Activated CD8-positive, alpha-beta T cell treated with anti-CD3 and anti-CD28 coated beads, Interleukin-2, amount 10 ng/mL, durations not matched to agents 7 days and 5 days (primary cell): ENCODE measurements around the gene TRIM37. TPM values are rescaled to one million over a fixed set of nuclear protein-coding genes. Genes with fewer than 3 reads are reported as not detected.
"Not testable (repeated sequence)": the region's sequence is repeated elsewhere in the genome, so short reads cannot be mapped to it uniquely, and the experiment has no call there.

ENCODE experiments used
- ATAC-seq: fragments of 150-1000 bp; cut with Tn5 transposase; one replicate; pipeline ENCODE4 v1.10.0; 2021; ENCODE audit warnings: moderate library complexity
- CTCF ChIA-PET: fragments of 350-600 bp; sonication (Branson Sonifier 250); formaldehyde crosslinking; loops from one replicate; lab custom pipeline; 2021; ENCODE audit warnings: antibody characterized with exemption; lab: Charles Lee
- POLR2A ChIA-PET: fragments of 350-600 bp; sonication (Branson Sonifier 250); formaldehyde crosslinking; loops from one replicate; lab custom pipeline; 2021; ENCODE audit warnings: antibody characterized with exemption; lab: Charles Lee
- DNase-seq: peaks from one replicate; pipeline ENCODE4 v3.0.0-alpha.2; 2020
- H3K27ac Mint-ChIP-seq: one replicate; pipeline ENCODE4 v1.8.0; 2021; ENCODE audit warnings: mild to moderate bottlenecking, mixed read lengths
- H3K27me3 Mint-ChIP-seq: one replicate; pipeline ENCODE4 v1.8.0; 2021; ENCODE audit warnings: low read depth, mixed read lengths
- H3K36me3 Mint-ChIP-seq: one replicate; pipeline ENCODE4 v1.8.0; 2021; ENCODE audit warnings: low read depth, mixed read lengths
- H3K4me1 Mint-ChIP-seq: one replicate; pipeline ENCODE4 v1.8.0; 2021; ENCODE audit warnings: low read depth, mixed read lengths
- H3K4me3 Mint-ChIP-seq: one replicate; pipeline ENCODE4 v1.8.0; 2021; ENCODE audit warnings: mild to moderate bottlenecking, mixed read lengths
- H3K9me3 Mint-ChIP-seq: one replicate; pipeline ENCODE4 v1.8.0; 2022; ENCODE audit warnings: mixed read lengths; ENCODE audit not compliant: insufficient read depth
- total RNA-seq, 2 experiments: library from RNA; stranded (reverse); gene quantifications; one replicate each; pipeline ENCODE4 v1.2.3, GENCODE V29; 2021

The TRIM37 gene
- total RNA-seq, 2 experiments from 2014 or later, result 25.4 to 28.8 TPM

GRCh38 chr17:59110973-59111372, 4.3 kb upstream of the TRIM37 start:
- Mint-ChIP-seq H3K4me3 (no peak overlapping the region), H3K27ac (no peak overlapping the region), H3K27me3 (no peaks in the 10 kb centered on the region), H3K4me1 (peaks cover 34% of the 10 kb centered on the region), H3K9me3 (no peaks in the 10 kb centered on the region), H3K36me3 (peaks cover 43% of the 10 kb centered on the region)
- ChIA-PET CTCF (interaction anchor here (0.9 kb wide), 1 partner anchor 109 kb away, joined by 3 read pairs; the partner anchor contains the start of gene GDPD1), POLR2A (no interaction called here)
- no peak for ATAC-seq
- DNase-seq, result no peak

DNA sequence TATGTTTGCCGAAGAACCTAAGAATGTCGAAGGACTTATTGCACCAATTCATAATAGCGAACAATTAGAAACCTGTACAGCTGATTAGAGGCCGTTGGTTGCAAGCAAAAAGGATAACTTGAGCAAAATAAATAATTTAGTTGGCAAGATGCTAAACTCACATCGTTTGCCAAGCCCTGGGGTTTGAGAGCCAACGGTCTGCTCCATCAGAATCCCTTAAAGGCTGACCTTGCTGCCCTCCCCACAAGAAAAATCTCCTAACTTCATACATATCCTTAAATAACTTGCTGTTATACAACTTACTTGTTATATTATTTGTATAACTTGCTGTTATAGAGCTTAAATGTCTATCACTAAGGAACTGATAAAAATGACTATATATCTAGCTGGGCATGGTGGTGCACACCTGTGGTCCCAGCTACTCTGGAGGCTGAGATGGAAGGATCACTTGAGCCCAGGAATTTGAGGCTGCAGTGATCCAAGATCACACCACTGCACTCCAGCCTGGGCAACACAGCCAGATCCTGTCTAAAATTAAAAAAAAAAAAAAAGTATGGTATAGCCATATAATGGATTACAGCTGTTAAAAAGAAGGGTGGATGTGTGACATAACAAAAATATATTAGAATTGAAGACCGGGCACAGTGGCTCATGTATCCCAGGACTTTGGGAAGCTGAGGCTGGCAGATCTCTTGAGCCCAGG, 1.9 kb upstream of the TRIM37 start:
- Mint-ChIP-seq H3K27ac (no peak overlapping the region), H3K4me3 (peak overlapping the region; percentile 97), H3K4me1 (peaks cover 52% of the 10 kb centered on the region), H3K9me3 (no peaks in the 10 kb centered on the region), H3K27me3 (no peaks in the 10 kb centered on the region), H3K36me3 (peaks cover 36% of the 10 kb centered on the region)
- DNase-seq (no peak), ATAC-seq (no peak)
- POLR2A ChIA-PET, result interaction anchor here (2.8 to 3.3 kb wide), 2 partner anchors 47 to 477 kb away, joined by 15 to 48 read pairs; partner anchors contain the start of genes PRR11 and SKA2
- CTCF ChIA-PET, result interaction anchor here (1.0 to 1.3 kb wide), 3 partner anchors 13 to 76 kb away, joined by 3 to 5 read pairs (median 4); partner anchors contain the start of gene SKA2

DNA sequence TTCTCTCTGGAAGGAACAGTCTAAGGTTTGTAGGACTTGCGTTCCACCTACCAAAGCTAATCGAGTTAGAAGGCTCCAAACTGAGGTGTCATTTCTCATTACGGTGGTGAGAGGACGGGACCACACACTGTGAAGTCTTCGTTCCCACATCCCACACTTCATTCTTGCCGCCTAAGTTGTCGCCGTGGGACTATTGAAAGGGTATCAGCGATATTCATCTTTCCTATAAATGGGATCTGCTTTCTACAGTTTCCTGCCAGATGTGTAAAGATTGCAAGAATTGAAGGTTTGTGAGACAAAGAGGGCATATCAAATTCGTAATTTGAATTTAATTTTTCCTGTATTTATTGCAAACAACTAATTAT, 608 bp upstream of the TRIM37 start:
- DNase-seq, result no peak
- no peak for ATAC-seq
- Mint-ChIP-seq H3K27me3 (no peaks in the 10 kb centered on the region), H3K9me3 (no peaks in the 10 kb centered on the region), H3K4me3 (peak overlapping the region; percentile 97), H3K4me1 (peaks cover 52% of the 10 kb centered on the region), H3K27ac (peak overlapping the region; percentile 95), H3K36me3 (peaks cover 41% of the 10 kb centered on the region)
- ChIA-PET POLR2A (interaction anchor here (0.9 to 3.3 kb wide), 8 partner anchors 11 to 1119 kb away, joined by 3 to 48 read pairs (median 6); partner anchors contain the start of genes PRR11, RAD51C, SKA2 and VEZF1), CTCF (interaction anchor here (0.7 to 1.5 kb wide), 4 partner anchors 17 to 414 kb away, joined by 3 to 5 read pairs (median 4); no protein-coding TSS in a partner anchor)

GRCh38 chr17:59105852-59106462, 723 bp downstream of the TRIM37 start:
- Mint-ChIP-seq H3K4me3 (peak overlapping the region; percentile 97), H3K27me3 (no peaks in the 10 kb centered on the region), H3K36me3 (peaks cover 34% of the 10 kb centered on the region), H3K27ac (peak overlapping the region; percentile 95), H3K4me1 (peaks cover 48% of the 10 kb centered on the region), H3K9me3 (no peaks in the 10 kb centered on the region)
- ChIA-PET CTCF (interaction anchor here (1.5 kb wide), 2 partner anchors 44 to 46 kb away, joined by 4 to 5 read pairs; no protein-coding TSS in a partner anchor), POLR2A (interaction anchor here (0.6 to 3.3 kb wide), 8 partner anchors 8 to 1117 kb away, joined by 3 to 48 read pairs (median 4); partner anchors contain the start of genes PRR11, SKA2 and VEZF1)
- ATAC-seq (peak; percentile 47), DNase-seq (peak; percentile 80)

DNA sequence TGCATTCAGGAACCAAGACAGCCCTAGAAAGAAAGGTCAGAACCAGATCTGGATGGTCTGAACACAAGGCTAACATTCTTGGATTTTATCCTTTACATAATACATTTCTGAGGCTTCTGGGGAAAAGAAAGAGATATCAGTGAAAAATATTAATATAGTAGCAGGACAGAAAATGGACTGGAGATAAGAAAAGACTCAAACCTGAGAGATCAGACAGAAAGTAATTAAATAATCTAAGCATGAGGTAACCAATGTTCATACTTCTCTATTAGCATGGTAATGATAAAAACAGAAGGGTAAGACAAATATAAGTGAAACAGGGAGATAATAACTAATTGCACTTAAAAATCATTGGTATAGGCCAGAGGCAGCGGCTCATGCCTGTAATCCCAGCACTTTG, 5.5 kb downstream of the TRIM37 start:
- POLR2A ChIA-PET, result no interaction called here
- peaks cover 41% of the 10 kb centered on the region for H3K36me3 Mint-ChIP-seq
- H3K4me3 Mint-ChIP-seq, result no peak overlapping the region
- no peak for DNase-seq
- no peak overlapping the region for H3K27ac Mint-ChIP-seq
- CTCF ChIA-PET, result no interaction called here
- peaks cover 30% of the 10 kb centered on the region for H3K4me1 Mint-ChIP-seq
- no peak for ATAC-seq
- H3K27me3 Mint-ChIP-seq, result no peaks in the 10 kb centered on the region
- no peaks in the 10 kb centered on the region for H3K9me3 Mint-ChIP-seq

DNA sequence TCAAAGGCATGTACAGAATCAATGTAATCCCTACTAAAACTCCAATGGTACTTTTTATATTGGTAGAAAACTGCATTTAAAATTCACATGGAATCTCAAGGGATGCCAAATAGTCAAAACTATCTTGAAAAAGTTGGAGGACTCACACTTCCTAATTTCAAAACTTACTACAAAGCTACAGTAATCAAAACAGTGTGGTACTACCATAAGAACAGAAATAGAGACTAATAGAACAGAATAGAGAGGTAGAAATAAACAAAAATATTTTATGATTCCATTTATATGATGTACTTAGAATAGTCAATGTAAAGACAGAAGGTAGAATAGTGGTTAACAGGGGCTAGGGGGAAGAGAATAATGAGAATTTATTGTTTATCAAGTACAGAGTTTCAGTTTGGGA, 8.8 kb downstream of the TRIM37 start:
- ChIA-PET CTCF (no interaction called here), POLR2A (interaction anchor here (1.0 kb wide), 1 partner anchor 8 kb away, joined by 3 read pairs; the partner anchor contains the start of gene TRIM37)
- no peaks in the 10 kb centered on the region for H3K27me3 Mint-ChIP-seq
- H3K9me3 Mint-ChIP-seq, result no peaks in the 10 kb centered on the region
- H3K4me1 Mint-ChIP-seq, result peaks cover 11% of the 10 kb centered on the region
- H3K4me3 Mint-ChIP-seq, result no peak overlapping the region
- DNase-seq (no peak), ATAC-seq (no peak)
- H3K27ac Mint-ChIP-seq, result no peak overlapping the region
- H3K36me3 Mint-ChIP-seq, result peaks cover 36% of the 10 kb centered on the region

- DNase-seq, result no peak
- Mint-ChIP-seq H3K36me3 (peaks cover 28% of the 10 kb centered on the region), H3K27me3 (no peaks in the 10 kb centered on the region), H3K27ac (no peak overlapping the region), H3K9me3 (no peaks in the 10 kb centered on the region), H3K4me3 (no peak overlapping the region), H3K4me1 (peaks cover 9% of the 10 kb centered on the region)
- CTCF ChIA-PET, result interaction anchor here (0.8 to 1.1 kb wide), 3 partner anchors 13 to 845 kb away, joined by 3 to 4 read pairs (median 4); no protein-coding TSS in a partner anchor
- ATAC-seq, result no peak
- POLR2A ChIA-PET, result interaction anchor here (1.0 to 1.1 kb wide), 2 partner anchors 12 to 463 kb away, joined by 4 to 6 read pairs; partner anchors contain the start of gene TRIM37
These were observed 11.7 kb downstream of the TRIM37 start for GRCh38 chr17:59094861-59095530.

DNA sequence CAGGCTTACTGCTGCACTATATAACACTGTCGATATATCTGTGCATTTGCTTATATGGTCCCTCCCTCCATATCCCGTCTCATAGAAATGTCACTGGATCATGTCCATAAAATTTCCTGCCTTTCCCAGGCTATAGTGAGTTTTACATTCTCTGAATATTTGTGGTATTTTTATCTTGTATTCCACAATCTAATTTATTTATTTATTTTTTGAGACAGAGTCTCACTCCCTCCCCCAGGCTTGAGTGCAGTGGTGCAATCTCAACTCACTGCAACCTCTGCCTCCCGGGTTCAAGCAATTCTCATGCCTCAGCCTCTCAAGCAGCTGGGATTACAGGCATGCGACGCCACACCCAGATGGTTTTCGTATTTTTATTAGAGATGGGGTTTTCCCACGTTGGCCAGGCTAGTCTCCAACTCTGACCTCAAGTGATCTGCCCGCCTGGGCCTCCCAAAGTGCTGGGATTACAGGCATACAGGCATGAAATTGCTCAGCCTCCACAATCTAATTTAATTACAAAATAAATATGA, 12.9 kb downstream of the TRIM37 start:
- Mint-ChIP-seq H3K4me3 (no peak overlapping the region), H3K36me3 (peaks cover 27% of the 10 kb centered on the region), H3K9me3 (no peaks in the 10 kb centered on the region), H3K27me3 (no peaks in the 10 kb centered on the region), H3K27ac (no peak overlapping the region), H3K4me1 (peaks cover 9% of the 10 kb centered on the region)
- DNase-seq (no peak), ATAC-seq (no peak)
- CTCF ChIA-PET, result no interaction called here
- POLR2A ChIA-PET, result no interaction called here

- peaks cover 27% of the 10 kb centered on the region for H3K36me3 Mint-ChIP-seq
- ChIA-PET POLR2A (interaction anchor here (1.7 kb wide), 1 partner anchor 14 kb away, joined by 3 read pairs; the partner anchor contains the start of gene TRIM37), CTCF (no interaction called here)
- H3K4me3 Mint-ChIP-seq, result no peak overlapping the region
- no peak overlapping the region for H3K27ac Mint-ChIP-seq
- DNase-seq (no peak), ATAC-seq (no peak)
- H3K27me3 Mint-ChIP-seq, result no peaks in the 10 kb centered on the region
- H3K9me3 Mint-ChIP-seq, result no peaks in the 10 kb centered on the region
- peaks cover 9% of the 10 kb centered on the region for H3K4me1 Mint-ChIP-seq
These were observed 13.5 kb downstream of the TRIM37 start for GRCh38 chr17:59093145-59093701.

- H3K27ac Mint-ChIP-seq, CTCF ChIA-PET, ATAC-seq: not testable (repeated sequence)
These were observed 16.1 kb downstream of the TRIM37 start for GRCh38 chr17:59090593-59090992.

DNA sequence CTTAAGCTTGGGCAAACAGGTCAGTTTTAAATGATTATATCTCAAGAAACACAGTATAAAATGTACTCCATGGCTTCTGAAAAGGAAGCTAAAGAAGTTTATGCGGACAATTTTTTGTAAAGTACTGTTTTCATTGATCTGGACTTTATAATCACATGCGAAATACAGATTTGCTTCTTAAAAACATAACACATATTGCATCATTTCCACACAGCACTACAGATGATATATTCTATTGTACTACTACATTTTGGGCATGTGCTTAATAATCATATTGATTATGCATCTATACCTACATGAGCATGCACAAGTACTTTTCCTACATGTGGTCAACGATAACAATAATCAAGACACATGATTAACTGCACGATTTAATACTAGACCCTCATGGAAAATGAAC, 22.5 kb downstream of the TRIM37 start:
- no peak for DNase-seq
- H3K9me3 Mint-ChIP-seq, result no peaks in the 10 kb centered on the region
- H3K4me1 Mint-ChIP-seq, result peaks cover 6% of the 10 kb centered on the region
- H3K27me3 Mint-ChIP-seq, result no peaks in the 10 kb centered on the region
- POLR2A ChIA-PET, result no interaction called here
- CTCF ChIA-PET, result no interaction called here
- ATAC-seq, result no peak
- no peak overlapping the region for H3K4me3 Mint-ChIP-seq
- H3K27ac Mint-ChIP-seq, result no peak overlapping the region
- peaks cover 31% of the 10 kb centered on the region for H3K36me3 Mint-ChIP-seq

More at GRCh38 chr17:59090593-59090992, 16.1 kb downstream of the TRIM37 start:
- H3K27me3 Mint-ChIP-seq, POLR2A ChIA-PET, DNase-seq, H3K9me3 Mint-ChIP-seq, H3K4me3 Mint-ChIP-seq, H3K4me1 Mint-ChIP-seq: not testable (repeated sequence)
- peaks cover 18% of the 10 kb centered on the region for H3K36me3 Mint-ChIP-seq
